HG02943 (cell line): Measurements from ENCODE around the gene CHRNA7.

ENCODE experiments used
- ATAC-seq: cut with Tn5 transposase; IDR thresholded peaks from one replicate; pipeline ENCODE4 v1.9.1; 2021; ENCODE audit warnings: mild to moderate bottlenecking, low read depth, moderate library complexity; ENCODE audit not compliant: unreplicated experiment

The CHRNA7 gene

GRCh38 chr15:32029862-32030781 lies at the start of gene CHRNA7:
TSS of gene CHRNA7 (plus strand) at chr15:32030515. CDS start at chr15:32030595, 80 bp downstream.
- no peak for ATAC-seq

GRCh38 chr15:31985607-31986006 lies 44.7 kb upstream of the CHRNA7 start:
- ATAC-seq: no peak

GRCh38 chr15:31993062-31993461 lies 37.3 kb upstream of the CHRNA7 start:
- ATAC-seq: no peak

DNA sequence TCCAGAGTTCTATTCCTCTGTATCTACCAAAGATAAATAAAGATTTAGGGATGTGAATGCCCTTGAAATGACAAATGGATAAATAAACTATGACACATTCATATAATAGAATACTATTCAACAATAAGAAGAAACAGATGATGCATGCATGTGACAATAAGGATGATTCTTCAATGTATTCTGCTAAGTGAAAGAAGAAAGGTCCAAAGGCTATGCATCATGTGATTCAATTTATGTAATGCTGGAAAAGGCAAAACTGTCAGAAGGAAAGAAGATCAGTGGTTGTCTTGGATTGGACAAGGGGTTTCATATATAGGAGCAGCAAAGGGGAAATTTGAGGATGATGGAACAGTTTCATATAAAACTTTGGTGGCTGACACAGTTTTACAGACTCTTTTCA lies 32.6 kb upstream of the CHRNA7 start:
- ATAC-seq: no peak

DNA sequence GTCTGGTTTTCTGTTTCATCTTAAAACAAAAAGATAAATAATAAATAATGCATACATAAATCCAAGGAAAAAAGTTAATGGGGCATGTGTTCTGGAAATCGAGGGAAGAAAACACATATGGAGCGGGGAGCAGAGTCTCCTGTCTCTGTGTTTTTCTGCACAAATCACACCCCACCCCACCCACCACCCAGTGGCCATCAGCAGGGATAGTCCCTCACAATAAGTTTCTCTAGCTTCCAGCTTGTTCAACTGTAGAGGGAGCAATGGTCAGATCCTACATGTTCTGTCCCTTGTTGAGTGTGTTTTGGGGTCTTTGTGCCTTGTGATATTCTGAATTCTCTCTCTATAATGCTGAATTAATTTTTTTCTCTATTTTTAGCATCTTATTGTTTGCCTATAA lies 26.8 kb upstream of the CHRNA7 start:
- ATAC-seq: no peak

- no peak for ATAC-seq
These were observed 26.1 kb upstream of the CHRNA7 start for GRCh38 chr15:32004249-32004648.

DNA sequence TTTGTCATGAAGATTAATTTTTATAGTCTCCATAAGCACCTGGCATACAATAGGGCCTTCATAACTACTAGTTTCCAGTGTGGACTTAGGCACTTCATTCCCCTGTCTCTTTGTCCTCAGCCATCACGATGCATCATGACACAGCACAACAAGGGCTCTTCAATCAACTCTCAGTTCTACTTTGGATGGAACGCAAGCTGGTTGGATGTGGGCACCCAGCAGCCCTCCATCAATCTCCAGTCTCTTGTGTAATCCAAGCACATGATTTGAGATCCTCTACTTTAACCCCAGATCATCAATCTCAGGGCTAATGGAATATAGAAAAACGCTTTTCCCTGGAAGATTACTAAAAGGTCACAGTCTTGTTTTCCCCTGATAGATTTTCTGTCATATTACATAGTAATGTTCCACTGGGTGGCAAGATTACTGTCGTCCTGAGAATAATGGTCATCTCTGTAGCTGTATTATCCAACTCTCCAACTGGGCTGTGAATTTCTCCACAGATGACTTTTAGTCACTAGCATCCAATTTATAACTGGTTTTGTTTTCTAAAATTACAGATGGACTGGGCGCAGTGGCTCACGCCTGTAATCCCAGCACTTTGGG lies 22.9 kb upstream of the CHRNA7 start:
- ATAC-seq: no peak

DNA sequence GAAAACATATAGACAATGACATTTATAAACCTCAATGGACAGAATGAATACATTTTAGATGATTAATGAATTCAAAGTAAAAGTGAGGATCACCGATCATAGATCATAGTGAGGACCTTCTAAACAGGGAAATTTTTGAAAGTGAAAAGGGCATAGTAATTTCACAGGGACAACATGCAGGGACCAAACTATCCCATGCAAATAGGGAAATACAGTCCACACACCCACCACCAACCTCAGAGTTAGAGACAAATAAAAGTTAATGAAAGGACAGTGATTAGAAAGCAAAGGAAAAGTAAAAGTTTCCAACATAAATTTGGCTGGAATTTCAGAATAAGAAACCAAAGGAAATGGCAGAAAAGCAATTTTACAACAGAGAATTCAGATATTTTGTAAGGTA lies 15.4 kb upstream of the CHRNA7 start:
- ATAC-seq: no peak

DNA sequence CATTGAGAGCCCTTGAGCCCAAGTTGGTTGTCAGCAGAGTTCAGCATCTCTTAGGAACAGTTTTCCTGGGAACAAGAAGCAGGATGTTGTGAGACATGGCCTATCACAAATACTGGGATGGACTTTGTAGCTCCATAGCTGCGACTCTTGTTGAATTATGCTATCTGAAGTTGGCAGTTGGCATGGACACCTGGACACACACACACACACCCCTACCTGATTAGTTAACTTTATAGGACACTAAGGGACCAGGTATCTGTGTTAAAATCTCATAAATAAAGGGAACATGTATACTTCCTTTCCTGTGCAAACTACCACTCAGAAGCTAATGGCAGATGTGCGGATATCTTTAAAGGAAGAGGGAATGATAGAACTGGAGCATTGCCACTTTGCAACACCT lies 10.2 kb upstream of the CHRNA7 start:
- no peak for ATAC-seq

DNA sequence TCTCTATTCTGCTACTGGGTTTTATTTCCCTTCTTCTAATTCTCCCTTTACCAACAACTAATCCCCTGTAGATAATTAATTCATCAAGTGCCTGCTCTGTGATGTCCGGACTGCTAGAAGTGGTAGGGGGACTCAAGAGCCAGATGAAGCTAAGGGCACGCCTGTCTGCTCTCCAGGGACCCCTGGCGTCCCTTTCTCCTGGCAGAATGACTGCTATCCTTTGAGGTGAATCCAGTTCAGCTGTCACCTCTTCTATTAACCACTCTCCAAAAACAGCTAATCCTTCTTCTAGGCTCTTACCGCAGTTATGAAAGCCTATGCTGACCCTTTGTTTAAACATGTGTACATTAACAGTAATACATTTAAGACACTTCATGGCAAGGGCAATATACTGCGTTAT lies 1.4 kb upstream of the CHRNA7 start:
- no peak for ATAC-seq

- ATAC-seq: no peak
These were observed 880 bp upstream of the CHRNA7 start for GRCh38 chr15:32029409-32029861.

- ATAC-seq: no peak
These were observed 480 bp downstream of the CHRNA7 start for GRCh38 chr15:32030795-32031194.

GRCh38 chr15:32033186-32033890 lies 3.0 kb downstream of the CHRNA7 start:
- ATAC-seq: no peak

- ATAC-seq: no peak
These were observed 3.8 kb downstream of the CHRNA7 start for GRCh38 chr15:32034106-32034505.

GRCh38 chr15:32035285-32035684 lies 5.0 kb downstream of the CHRNA7 start:
- no peak for ATAC-seq

- ATAC-seq: no peak
These were observed 6.7 kb downstream of the CHRNA7 start for GRCh38 chr15:32036971-32037370.

GRCh38 chr15:32041294-32041693 lies 11.0 kb downstream of the CHRNA7 start:
- ATAC-seq: no peak

DNA sequence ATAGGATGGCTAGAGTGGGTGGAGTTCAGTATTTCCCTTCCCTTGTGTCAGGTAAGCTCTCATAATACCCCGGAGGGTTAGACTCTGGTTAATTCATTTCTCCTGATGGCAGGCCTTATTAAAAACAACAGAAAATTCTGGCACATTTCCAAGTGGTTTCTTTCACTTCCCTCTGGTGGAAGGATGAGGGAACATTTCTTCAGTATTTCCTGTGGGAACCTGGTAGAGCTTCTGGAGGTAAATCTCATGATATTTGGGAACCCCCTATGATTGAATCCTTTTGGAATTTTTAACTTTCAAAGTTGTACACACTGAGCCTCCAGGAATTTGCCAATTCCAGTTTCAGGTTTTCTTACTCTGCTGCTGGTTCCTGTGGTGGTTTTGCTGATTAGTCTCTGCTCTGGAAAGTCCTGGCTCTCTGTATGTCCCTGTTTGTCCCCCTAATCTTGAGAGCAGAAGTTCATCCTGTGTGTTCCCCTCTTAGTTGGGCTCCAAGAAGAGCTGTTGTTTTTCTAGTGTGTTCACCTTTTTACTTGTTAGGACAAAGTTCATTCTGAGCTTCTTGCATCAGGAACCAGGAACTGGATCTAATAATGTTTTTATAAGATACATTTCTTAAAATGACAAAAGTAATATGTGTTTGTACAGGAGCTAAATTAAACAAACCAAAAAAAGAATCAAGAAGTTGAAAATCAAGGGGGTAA lies 12.1 kb downstream of the CHRNA7 start:
- no peak for ATAC-seq

GRCh38 chr15:32053719-32054118 lies 23.4 kb downstream of the CHRNA7 start:
- ATAC-seq: no peak

DNA sequence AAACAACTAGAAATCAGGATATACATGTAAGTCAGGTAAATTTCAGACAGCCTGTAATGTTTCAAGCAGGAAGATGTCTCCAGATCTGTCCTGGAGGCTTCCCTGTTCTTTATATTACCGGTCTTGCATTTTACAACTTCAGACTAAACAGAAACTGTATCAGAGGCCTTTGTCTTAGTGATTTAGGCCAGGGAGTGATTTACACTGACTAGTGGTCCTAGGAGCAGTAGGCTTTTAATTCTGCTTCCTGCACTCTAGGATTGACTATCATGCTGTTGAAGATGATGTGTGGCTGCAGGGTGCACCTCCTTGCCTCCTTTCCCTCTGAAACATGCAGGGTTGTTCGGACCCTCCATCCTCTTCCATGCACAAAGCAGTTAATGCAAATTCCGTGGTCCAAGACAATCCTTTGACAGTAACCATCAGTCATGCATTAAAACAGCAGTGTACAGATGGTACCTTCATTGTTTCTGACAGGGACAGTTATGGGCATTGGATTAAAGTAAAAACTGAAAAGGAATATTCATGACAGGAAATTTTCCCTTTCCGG lies 27.6 kb downstream of the CHRNA7 start:
- ATAC-seq: no peak
